Keratinocyte (primary cell): Measurements from ENCODE around the gene NTNG2. TPM values are rescaled to one million over a fixed set of nuclear protein-coding genes. Genes with fewer than 3 reads are reported as not detected.

ENCODE experiments used
- DNase-seq: peaks from one replicate; pipeline ENCODE4 v3.0.0-alpha.2; 2011; ENCODE audit warnings: low read depth, missing footprints, low spot score
- FAIRE-seq: peaks from 2 replicates; lab custom pipeline; 2011; peaks lifted over from hg19 to GRCh38; lab: Jason Lieb, UNC
- H2AFZ ChIP-seq: 2 replicates; pipeline ENCODE4 v1.6.0; 2012; ENCODE audit warnings: low read length, control low read depth, inconsistent platforms; ENCODE audit not compliant: control insufficient read depth
- H3K27ac ChIP-seq: 2 replicates; pipeline ENCODE4 v1.5.1; 2011; ENCODE audit warnings: low read length; ENCODE audit not compliant: control insufficient read depth, insufficient read depth
- H3K27me3 ChIP-seq: 3 replicates; pipeline ENCODE4 v1.6.0; 2011; ENCODE audit warnings: low read length; ENCODE audit not compliant: control insufficient read depth, insufficient read depth; ENCODE audit errors: extremely low read depth
- H3K36me3 ChIP-seq, 2 experiments: 2 replicates in 1 of 2; 3 replicates in 1 of 2; pipeline ENCODE4 v1.5.1; 2011; ENCODE audit warnings: low read length in 2 of 2, mild to moderate bottlenecking in 1 of 2; ENCODE audit not compliant: control insufficient read depth in 2 of 2, insufficient read depth in 2 of 2; ENCODE audit errors: extremely low read depth in 1 of 2
- H3K4me1 ChIP-seq: 3 replicates; pipeline ENCODE4 v1.5.1; 2011; ENCODE audit warnings: low read length; ENCODE audit not compliant: control insufficient read depth, insufficient read depth; ENCODE audit errors: extremely low read depth
- H3K4me2 ChIP-seq: 3 replicates; pipeline ENCODE4 v1.6.0; 2011; ENCODE audit warnings: low read depth, low read length; ENCODE audit not compliant: control insufficient read depth, insufficient read depth; ENCODE audit errors: extremely low read depth
- H3K4me3 ChIP-seq, 3 experiments: fragments of 200-600 bp in 1 of 3; sonication (generic) in 1 of 3; 2 replicates in 2 of 3; 3 replicates in 1 of 3; pipeline ENCODE4 v1.5.1; 2011 to 2016; ENCODE audit warnings: low read length in 3 of 3, mild to moderate bottlenecking in 3 of 3, control low read depth in 2 of 3, inconsistent platforms in 1 of 3, low read depth in 1 of 3, mixed read lengths in 1 of 3, mixed run types in 1 of 3, moderate library complexity in 1 of 3; ENCODE audit not compliant: control insufficient read depth in 2 of 3, insufficient read depth in 2 of 3; ENCODE audit errors: extremely low read depth in 1 of 3
- H3K79me2 ChIP-seq: 2 replicates; pipeline ENCODE4 v1.6.0; 2012; ENCODE audit warnings: low read length; ENCODE audit not compliant: control insufficient read depth, insufficient read depth
- H3K9ac ChIP-seq: 3 replicates; pipeline ENCODE4 v1.6.0; 2011; ENCODE audit warnings: low read length; ENCODE audit not compliant: control insufficient read depth, insufficient read depth; ENCODE audit errors: extremely low read depth
- H3K9me1 ChIP-seq: 3 replicates; pipeline ENCODE4 v1.6.0; 2011; ENCODE audit warnings: low read length; ENCODE audit not compliant: control insufficient read depth, insufficient read depth; ENCODE audit errors: extremely low read depth
- H3K9me3 ChIP-seq: 2 replicates; pipeline ENCODE4 v1.5.1; 2012; ENCODE audit warnings: low read depth, low read length; ENCODE audit not compliant: control insufficient read depth
- H4K20me1 ChIP-seq: 3 replicates; pipeline ENCODE4 v1.6.0; 2011; ENCODE audit warnings: low read length; ENCODE audit not compliant: control insufficient read depth, insufficient read depth; ENCODE audit errors: extremely low read depth
- CTCF ChIP-seq, 3 experiments: IDR thresholded peaks in 1 of 3; conservative IDR thresholded peaks in 1 of 3; optimal IDR thresholded peaks in 1 of 3; 2 replicates in 2 of 3; 3 replicates in 1 of 3; pipeline versions ENCODE3 to v1.5.1; 2011; ENCODE audit warnings: low read length in 3 of 3, mild to moderate bottlenecking in 3 of 3, moderate library complexity in 2 of 3, control low read depth in 1 of 3, inconsistent platforms in 1 of 3; ENCODE audit not compliant: insufficient read depth in 2 of 3; ENCODE audit errors: extremely low read depth in 1 of 3
- EZH2 ChIP-seq: IDR thresholded peaks from one replicate; pipeline ENCODE4 v1.6.1; 2012; ENCODE audit warnings: inconsistent platforms, mild to moderate bottlenecking, low read length, moderate library complexity
- dilution Hi-C: fragments of 300-500 bp; cut with MboI; formaldehyde crosslinking; loops from one replicate; pipeline ENCODE4 v1.7.0; 2020; ENCODE audit warnings: low sequenced_read_pairs; ENCODE audit not compliant: extremely low pct_ligation_motif_present
- polyA plus RNA-seq, 5 experiments: library from polyadenylated mRNA; depleted of rRNA in 3 of 5; stranded (reverse) in 3 of 5; stranded (forward) in 1 of 5; unstranded in 1 of 5; fragments of >200 nt; gene quantifications; 1 replicate in 1 of 5; 2 replicates in 3 of 5; 3 replicates in 1 of 5; pipeline versions ENCODE4 v1.2.1 to v1.2.3, GENCODE V29; 2011 to 2012; ENCODE audit warnings: missing spikeins in 2 of 5, low read depth in 1 of 5, low replicate concordance in 1 of 5

NTNG2 gene
- polyA plus RNA-seq, 1 donor (not counting 4 experiments of a cell fraction or from before 2014, with no cell fraction given) = 0.05 TPM

DNA sequence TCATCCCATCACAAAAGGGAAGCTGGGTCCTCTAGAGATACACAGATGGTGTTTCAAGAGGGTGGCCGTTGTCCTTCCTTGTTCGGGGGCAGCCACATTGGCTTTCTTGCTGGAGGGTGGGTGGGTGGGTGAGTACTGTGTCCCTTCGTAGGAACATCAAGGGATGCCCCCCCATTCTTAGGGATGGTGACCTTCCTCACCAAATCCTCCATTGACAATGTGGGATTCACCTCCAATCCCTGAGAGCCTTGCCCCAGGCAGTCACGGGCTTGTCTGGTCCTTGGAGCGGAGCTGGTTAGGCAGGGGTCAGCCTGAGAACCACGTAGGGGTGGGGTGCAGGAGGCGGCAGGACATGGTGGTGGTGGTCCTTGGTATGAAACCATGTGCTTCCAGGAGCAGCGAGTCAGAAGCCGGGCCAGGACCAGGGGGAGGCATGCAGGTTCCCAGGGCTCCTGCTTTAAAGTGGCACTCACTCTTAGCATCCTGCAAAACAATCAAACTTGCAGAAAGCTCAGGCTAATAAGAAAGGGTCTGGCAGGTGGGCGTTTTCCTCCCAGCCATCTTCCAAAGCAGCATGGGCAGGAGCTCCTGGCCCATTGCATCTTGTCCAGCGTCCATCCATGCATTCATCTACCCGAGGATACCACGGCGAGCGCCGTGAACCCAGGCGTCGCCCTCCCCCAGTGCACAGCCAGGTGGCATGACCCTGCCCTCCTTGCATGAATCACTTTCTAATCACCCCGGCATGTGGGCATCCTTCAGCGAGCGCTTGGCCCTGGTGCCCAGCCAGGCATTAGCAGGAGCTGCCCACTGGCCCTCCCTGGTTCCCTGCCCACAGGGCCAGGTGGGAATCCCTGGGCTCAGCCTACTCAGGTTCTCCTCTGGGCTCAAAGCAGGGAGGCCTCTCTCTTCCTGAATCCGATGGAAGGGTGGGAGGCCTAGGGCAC, 76.4 kb downstream of the NTNG2 start:
- DNase-seq (no peak), FAIRE-seq (no peak)
- Histone ChIP-seq H3K27ac (no peak overlapping the region), H3K27me3 (peaks cover 42% of the 10 kb centered on the region), H3K9me1 (no peaks in the 10 kb centered on the region), H3K4me2 (no peak overlapping the region), H3K79me2 (no peaks in the 10 kb centered on the region), H3K36me3 (no peaks in the 10 kb centered on the region), H3K9ac (no peak overlapping the region), H2AFZ (no peak overlapping the region), H4K20me1 (peaks cover 4% of the 10 kb centered on the region), H3K9me3 (no peaks in the 10 kb centered on the region), H3K4me1 (peaks cover 6% of the 10 kb centered on the region), H3K4me3 (no peak overlapping the region)
- dilution Hi-C loops = no loop called here
- TF ChIP-seq CTCF (optimal IDR thresholded peaks at IDR 0.05 in 1 of 3, IDR thresholded peaks at IDR 0.05 in 1 of 3, conservative IDR thresholded peaks at IDR 0.05 in 1 of 3; ENCODE audit: extremely low read depth in 1 of 3, insufficient read depth in 2 of 3, low read length in 3 of 3) (no peak), EZH2 (no peak)

DNA sequence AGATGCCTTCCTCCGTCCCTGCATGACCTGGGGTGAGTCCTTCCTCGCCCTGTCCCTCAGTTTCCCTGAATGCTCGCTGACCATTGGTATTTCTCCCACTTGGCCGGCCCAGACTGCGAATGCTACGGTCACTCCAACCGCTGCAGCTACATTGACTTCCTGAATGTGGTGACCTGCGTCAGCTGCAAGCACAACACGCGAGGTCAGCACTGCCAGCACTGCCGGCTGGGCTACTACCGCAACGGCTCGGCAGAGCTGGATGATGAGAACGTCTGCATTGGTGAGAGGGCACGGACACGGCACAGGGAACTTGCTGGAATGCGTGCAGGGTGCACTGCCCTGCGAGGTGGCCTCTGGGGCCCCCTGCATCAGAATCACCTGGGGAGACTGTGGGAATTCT, 77.1 kb downstream of the NTNG2 start:
- FAIRE-seq (no peak), DNase-seq (no peak)
- Histone ChIP-seq H3K4me1 (peaks cover 6% of the 10 kb centered on the region), H3K9ac (no peak overlapping the region), H3K36me3 (no peaks in the 10 kb centered on the region), H3K4me3 (no peak overlapping the region), H3K9me3 (no peaks in the 10 kb centered on the region), H4K20me1 (peaks cover 4% of the 10 kb centered on the region), H3K27ac (no peak overlapping the region), H3K79me2 (no peaks in the 10 kb centered on the region), H3K27me3 (peaks cover 47% of the 10 kb centered on the region), H3K9me1 (no peaks in the 10 kb centered on the region), H3K4me2 (no peak overlapping the region), H2AFZ (no peak overlapping the region)
- dilution Hi-C loops = no loop called here
- TF ChIP-seq CTCF (optimal IDR thresholded peaks at IDR 0.05 in 1 of 3, IDR thresholded peaks at IDR 0.05 in 1 of 3, conservative IDR thresholded peaks at IDR 0.05 in 1 of 3; ENCODE audit: extremely low read depth in 1 of 3, insufficient read depth in 2 of 3, low read length in 3 of 3) (no peak), EZH2 (no peak)
